NCI-H510A treated with DMSO at 0.1 percent for 48 hours (cell line): ENCODE results near the gene ETNK2.
A peak's percentile ranks its signal among the peaks of the same experiment; 100 is the strongest.

Source experiments
- DNase-seq: peaks from one replicate; lab custom pipeline; 2025; lab: John Stamatoyannopoulos, UW

ETNK2 gene

DNA sequence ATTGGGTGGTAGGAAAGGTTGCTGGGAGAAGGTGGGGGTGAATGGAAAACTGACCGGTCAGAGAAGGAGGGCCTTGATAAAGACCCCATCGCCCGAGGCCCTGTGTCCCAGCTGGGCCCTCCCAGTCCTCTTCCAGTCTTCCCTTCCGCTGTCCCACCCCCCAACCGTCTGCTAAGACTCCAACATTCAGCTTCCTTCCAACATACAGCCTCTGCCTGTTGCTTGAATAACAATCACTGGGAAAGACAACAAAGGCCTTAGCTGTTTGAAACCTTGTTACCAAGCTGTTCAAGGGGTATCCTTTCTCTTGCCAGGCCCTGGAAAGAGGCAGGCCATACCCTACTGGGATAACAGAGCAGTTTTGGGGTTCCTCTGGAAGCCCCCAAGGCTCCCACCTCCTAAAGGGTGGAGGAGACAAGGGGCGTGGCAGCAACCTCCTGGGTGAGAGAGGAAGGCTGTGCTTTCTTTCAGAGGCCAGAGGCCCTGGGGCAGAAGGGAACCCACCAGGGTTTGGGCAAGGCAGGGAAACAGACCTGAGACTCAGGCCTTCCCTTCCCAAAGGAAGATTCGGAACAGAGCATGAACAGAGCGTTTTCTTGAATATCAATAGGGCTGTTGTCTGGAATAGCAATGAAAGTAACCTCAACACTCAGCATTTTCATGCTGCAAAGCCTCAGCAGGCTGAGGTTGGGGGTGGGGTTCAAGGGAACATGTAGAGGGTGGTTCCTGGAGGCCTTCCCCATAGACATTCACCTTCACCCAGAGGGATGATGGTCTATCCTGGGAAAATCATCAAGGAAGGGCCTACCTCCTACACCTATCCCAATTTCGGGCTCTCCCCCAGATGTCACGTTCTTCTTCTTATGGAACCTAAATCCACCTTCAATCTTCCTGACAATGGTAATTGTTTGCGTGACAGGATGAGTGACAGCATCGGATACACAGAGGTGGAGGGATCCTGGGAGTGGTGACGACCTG lies 4.1 kb downstream of the ETNK2 start:
- no peak for DNase-seq

DNA sequence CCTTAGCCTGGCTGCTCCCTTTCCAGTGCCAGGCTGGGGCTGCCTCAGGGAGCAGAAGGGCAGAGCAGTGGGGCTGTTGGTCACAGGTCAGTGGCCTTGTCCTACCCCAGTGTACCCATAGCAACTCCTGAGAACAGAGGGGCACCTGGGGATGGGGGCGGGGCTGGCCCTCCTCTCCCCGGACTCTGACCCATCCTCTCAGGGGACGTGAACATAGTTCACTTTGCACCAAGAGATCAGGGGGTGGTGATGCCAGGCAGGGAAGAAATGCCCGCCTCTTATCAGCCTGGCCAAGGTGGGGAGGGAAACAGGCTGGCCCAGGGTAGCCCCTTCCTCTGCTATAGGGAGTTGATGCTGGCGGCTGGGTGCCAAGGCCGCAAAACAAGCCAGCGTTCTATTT lies 4.9 kb downstream of the ETNK2 start:
- DNase-seq: no peak

GRCh38 chr1:204146309-204146708 lies 5.5 kb downstream of the ETNK2 start:
- DNase-seq: no peak

GRCh38 chr1:204145033-204145504 lies 6.8 kb downstream of the ETNK2 start:
- no peak for DNase-seq

- DNase-seq: no peak
Measured at GRCh38 chr1:204143276-204144041, 8.4 kb downstream of the ETNK2 start.

- no peak for DNase-seq
Measured at GRCh38 chr1:204142032-204142974, 9.5 kb downstream of the ETNK2 start.

- no peak for DNase-seq
Measured at GRCh38 chr1:204141131-204141530, 10.7 kb downstream of the ETNK2 start.

GRCh38 chr1:204139952-204140351 lies 11.9 kb downstream of the ETNK2 start:
- no peak for DNase-seq

DNA sequence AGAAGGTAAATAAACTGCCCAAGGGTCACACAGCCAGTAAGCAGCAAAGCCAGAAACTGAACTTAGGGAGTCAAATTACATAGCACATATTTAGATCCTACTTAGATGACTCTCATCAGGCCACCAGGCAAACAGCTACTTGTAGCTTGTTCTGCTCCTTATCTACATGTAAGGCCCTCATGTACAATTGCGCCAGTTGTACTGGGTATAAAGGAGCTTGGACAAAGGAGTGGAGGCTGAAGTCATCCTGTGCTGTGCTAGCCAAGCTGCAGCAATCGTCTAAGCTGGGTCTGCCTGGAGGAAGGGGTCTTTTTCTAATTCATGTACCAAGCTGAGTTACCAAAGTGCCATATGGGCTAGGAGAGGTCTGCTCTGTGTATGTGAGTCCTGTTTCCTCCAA lies 12.8 kb downstream of the ETNK2 start:
- DNase-seq: no peak

GRCh38 chr1:204136814-204137213 lies 15.0 kb downstream of the ETNK2 start:
- DNase-seq: no peak

- no peak for DNase-seq
Measured at GRCh38 chr1:204134103-204134502, 17.7 kb downstream of the ETNK2 start.

- no peak for DNase-seq
Measured at GRCh38 chr1:204132718-204133117, 19.1 kb downstream of the ETNK2 start.

DNA sequence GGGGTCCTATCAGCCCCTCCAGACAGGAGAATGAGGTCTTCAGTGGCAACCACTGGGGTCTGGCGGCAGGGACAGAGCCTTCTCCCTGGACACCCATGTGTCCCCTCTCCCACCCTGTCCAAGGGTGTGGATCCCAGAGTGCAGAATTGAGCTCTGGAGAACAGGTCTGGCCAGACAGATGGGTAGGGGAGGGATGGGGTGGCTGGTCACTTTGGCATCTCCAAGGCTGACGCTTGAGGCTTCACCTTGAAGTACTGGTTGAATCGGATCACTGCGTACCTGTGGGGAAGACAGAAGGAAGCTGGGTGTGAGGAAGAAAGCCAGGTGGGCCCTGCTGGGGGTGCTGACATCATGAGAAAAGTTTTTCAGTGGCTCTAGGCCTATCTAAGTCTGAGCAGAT lies 19.9 kb downstream of the ETNK2 start:
- DNase-seq: no peak

DNA sequence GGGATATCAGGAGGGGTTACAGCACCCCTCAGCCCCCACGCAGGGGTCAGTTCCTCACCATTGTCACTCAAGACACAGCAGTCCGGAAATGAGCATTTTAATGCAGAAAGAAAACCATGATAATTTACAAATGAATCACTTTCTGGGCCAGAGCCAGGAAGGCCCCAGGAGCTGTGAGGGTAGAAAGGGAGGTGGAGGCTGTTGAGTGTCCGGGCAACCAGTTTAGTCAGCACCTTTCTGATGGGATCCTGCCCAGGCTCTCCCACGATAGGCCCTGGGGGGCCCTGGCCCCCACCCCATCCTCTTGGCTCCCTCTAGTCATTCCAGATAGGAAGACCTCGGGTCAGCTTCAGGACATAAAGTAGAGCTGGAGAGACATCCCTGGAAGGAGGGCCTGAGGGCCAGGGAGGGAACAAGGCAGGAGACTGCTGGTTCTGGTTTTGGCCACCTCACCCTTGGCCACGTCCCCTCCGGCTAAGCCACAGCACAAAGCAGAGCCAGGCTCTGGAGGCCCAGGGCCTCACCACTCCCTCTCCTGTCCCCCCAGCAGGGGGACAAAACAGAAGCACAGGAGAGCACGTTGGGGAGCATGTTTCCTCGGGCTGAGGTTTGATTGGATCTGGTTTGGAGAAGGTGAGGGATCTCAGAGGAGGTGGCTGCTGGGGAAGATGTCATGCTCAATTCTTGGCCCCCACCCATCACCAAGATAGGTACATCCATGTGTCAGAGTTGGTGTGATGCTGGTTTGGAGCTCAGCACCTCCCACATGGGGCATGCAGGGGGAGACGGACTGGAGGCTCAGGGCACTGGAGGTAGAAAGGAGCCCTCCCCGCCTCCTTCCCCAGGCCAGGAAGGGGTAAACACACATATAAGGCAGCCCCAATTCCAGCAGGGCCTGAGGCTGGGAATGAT lies 20.6 kb downstream of the ETNK2 start:
- no peak for DNase-seq

DNA sequence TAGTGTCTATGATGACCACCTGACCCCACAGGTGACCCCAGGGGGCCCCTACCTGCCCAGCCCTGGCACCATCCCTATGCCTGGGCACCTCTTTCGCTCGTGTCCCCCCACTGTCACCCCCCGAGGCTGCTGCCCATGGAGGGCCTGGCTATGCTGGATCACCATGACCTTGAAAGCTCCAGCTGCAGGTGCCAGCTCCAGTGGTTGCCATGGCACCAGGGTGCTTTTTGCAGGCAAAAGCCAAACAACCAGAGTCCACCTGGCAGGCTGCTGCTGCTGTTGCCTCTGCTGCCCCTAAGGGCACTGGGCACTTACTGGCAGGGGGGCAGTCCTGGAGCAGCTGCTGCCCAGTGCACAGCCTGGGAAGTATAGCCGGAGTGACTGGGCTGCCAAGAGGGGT lies 21.7 kb downstream of the ETNK2 start:
- no peak for DNase-seq

- DNase-seq: peak; percentile 75
Measured at GRCh38 chr1:204128964-204129896, 22.6 kb downstream of the ETNK2 start.

DNA sequence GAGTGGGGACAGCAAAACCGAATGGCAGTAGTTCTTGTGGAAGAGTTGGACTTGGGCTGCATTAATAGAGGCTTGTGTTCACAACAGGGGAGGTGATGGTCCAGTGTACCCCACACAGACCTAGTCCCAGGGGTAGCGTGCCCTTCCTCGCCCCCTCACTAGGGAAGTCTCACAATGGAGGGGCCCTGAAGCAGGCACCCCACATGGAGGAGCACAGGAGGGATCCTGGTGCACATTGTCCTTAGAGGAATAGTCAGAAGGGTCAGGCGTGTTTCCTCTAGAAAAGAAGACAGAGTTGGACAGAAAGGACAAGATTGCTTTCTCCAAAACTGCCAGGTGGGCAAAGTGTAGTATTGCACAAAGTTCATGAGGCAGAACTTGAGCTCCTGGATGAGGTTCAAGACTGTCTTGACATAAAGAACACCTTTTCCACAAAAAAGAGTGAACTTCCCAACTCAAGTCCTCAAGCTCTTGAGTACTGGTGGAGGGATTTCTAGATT lies 23.3 kb downstream of the ETNK2 start:
- DNase-seq: no peak

DNA sequence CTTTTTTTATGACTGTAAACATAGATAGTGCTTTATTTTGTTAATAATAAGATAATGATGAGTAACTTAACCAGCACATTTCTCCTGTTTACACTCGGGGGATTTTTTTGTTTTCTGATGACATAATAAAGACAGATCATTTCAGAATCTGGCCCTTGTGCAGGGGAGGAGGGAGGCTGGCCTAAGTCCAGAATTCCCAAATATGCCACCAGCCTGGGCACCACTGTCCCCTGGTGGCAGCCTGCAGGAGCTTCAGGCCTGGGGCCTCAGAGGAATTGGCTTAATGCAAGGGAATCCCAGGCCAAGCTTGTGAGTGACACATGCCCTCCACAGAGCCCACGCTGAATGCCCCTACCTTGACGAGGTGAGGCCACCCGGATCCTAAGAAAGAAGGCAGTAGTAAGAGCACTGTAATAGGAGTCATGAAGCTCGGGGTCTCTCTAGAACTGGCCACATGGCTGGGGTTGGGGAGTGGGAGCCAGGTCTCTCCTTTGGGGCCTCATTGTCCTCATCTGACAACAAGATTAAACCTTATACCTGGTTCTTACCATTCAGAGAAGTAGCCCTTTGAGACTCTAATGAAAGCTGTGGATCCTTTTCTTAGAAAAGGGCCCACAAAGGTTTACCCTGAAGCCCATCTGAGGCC lies 24.1 kb downstream of the ETNK2 start:
- peak; percentile 31 for DNase-seq

DNA sequence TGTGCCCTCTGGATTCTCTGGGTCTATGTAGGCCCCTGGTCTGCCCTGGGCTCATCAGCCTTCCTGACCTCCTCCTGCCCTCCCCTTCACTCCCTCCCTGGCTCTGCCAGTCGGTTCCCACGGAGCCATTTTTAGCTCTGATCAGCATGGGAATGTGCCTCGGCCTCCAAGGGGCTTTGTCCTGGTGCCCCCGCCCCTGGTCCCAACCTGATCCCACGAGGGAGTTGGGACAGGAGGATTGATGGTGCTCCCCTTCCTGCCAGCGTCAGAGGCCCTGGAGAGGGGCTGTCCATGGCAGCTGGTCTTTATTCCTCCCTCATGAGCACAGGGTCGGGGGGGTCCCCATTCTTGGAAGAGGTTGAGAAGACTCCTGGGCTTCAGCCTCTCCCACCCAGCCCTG lies 24.9 kb downstream of the ETNK2 start:
- no peak for DNase-seq
